ENCODE measurements around the gene GTF2E1. TPM values are rescaled to one million over a fixed set of nuclear protein-coding genes. Genes with fewer than 3 reads are reported as not detected.
A peak's percentile ranks its signal among the peaks of the same experiment; 100 is the strongest.
"Not testable (repeated sequence)": the region's sequence is repeated elsewhere in the genome, so short reads cannot be mapped to it uniquely, and the experiment has no call there.

Gene GTF2E1
- total RNA-seq = 11.2 TPM
- 10 to 100 TPM in 5 of 8 donors, 1 to 10 TPM in 3; 8.5 to 11.3 (median 10.2) TPM for polyA plus RNA-seq (ENCODE audit: insufficient read depth in 1 of 8, insufficient read length in 8 of 8, low replicate concordance in 1 of 8)
- long read RNA-seq, donor 1 = 0 reads
- long read RNA-seq, donor 2 = 0 reads
- long read RNA-seq, donor 3, partial matches to known transcripts = 0 of 1 reads
- long read RNA-seq, donor 3, other reads (novel, unspliced or antisense) = 0 of 1 reads
- long read RNA-seq, donor 4 = 0 reads
- long read RNA-seq, donor 5, transcript GTF2E1-201 (5 exons, 3,012 nt) = major isoform, 8 of 8 reads
- long read RNA-seq, donor 5, partial matches to known transcripts = 0 of 8 reads
- long read RNA-seq, donor 5, other reads (novel, unspliced or antisense) = 0 of 8 reads
- long read RNA-seq, donor 6, transcript GTF2E1-201 (5 exons, 3,012 nt) = major isoform, 7 of 8 reads
- long read RNA-seq, donor 6, partial matches to known transcripts = 0 of 8 reads
- long read RNA-seq, donor 6, other reads (novel, unspliced or antisense) = 0 of 8 reads
- long read RNA-seq, donor 7, partial matches to known transcripts = 0 of 3 reads
- long read RNA-seq, donor 7, other reads (novel, unspliced or antisense) = 0 of 3 reads
- long read RNA-seq, donor 8, partial matches to known transcripts = 0 of 1 reads
- long read RNA-seq, donor 8, other reads (novel, unspliced or antisense) = 0 of 1 reads
- long read RNA-seq, donor 9, partial matches to known transcripts = 0 of 1 reads
- long read RNA-seq, donor 9, other reads (novel, unspliced or antisense) = 0 of 1 reads
- long read RNA-seq, donor 10, partial matches to known transcripts = 0 of 4 reads
- long read RNA-seq, donor 10, other reads (novel, unspliced or antisense) = 0 of 4 reads
- long read RNA-seq, donor 11, partial matches to known transcripts = 0 of 2 reads
- long read RNA-seq, donor 11, other reads (novel, unspliced or antisense) = 0 of 2 reads

- WGBS (ENCODE audit: insufficient coverage) = under 1% methylated on average over 29 of the region's 39 CpGs
- peak; percentile 100 for DNase-seq
- peak within 1 kb of the TSS; percentile 100 for H3K27ac ChIP-seq (ENCODE audit: low read length)
- H3K36me3 ChIP-seq (ENCODE audit: control insufficient read depth, insufficient read depth, low read length) = peaks cover 6% of the 10 kb centered on the region
- H3K27me3 ChIP-seq (ENCODE audit: control insufficient read depth, insufficient read depth, low read length) = no peaks in the 10 kb centered on the region
- peaks cover 11% of the 10 kb centered on the region for H3K4me1 ChIP-seq (ENCODE audit: control insufficient read depth, insufficient read depth, low read length)
- H3K9me3 ChIP-seq (replicated peaks; ENCODE audit: control insufficient read depth, low read depth, low read length) = peaks cover 12% of the 10 kb centered on the region
- H3K4me3 ChIP-seq (ENCODE audit: low read length) = peak within 1 kb of the TSS; percentile 99
Measured at GRCh38 chr3:120742198-120742848, at the start of gene GTF2E1, which contains the start of gene RABL3. Gene GTF2E1, plus strand, starts transcription at chr3:120742744. Its CDS starts 7,809 bp downstream, at chr3:120750553. Gene RABL3, minus strand, starts transcription at chr3:120742516. Its CDS starts 9 bp downstream, at chr3:120742507.

GRCh38 chr3:120693439-120694171, 48.9 kb upstream of the GTF2E1 start:
- H3K9me3 ChIP-seq (replicated peaks; ENCODE audit: control insufficient read depth, low read depth, low read length) = no peaks in the 10 kb centered on the region
- H3K27ac ChIP-seq (ENCODE audit: low read length) = no peak overlapping the region
- WGBS (ENCODE audit: insufficient coverage) = no CpG with 5 or more reads among the region's 1 CpG
- no peak for DNase-seq
- no peaks in the 10 kb centered on the region for H3K27me3 ChIP-seq (ENCODE audit: control insufficient read depth, insufficient read depth, low read length)
- peaks cover 6% of the 10 kb centered on the region for H3K36me3 ChIP-seq (ENCODE audit: control insufficient read depth, insufficient read depth, low read length)
- no peaks in the 10 kb centered on the region for H3K4me1 ChIP-seq (ENCODE audit: control insufficient read depth, insufficient read depth, low read length)
- no peak overlapping the region for H3K4me3 ChIP-seq (ENCODE audit: low read length)

GRCh38 chr3:120699333-120699732, 43.2 kb upstream of the GTF2E1 start:
- 83% methylated on average over 1 of the region's 3 CpGs for WGBS (ENCODE audit: insufficient coverage)
- Histone ChIP-seq H3K4me1 (ENCODE audit: control insufficient read depth, insufficient read depth, low read length) (no peaks in the 10 kb centered on the region), H3K36me3 (ENCODE audit: control insufficient read depth, insufficient read depth, low read length) (peaks cover 6% of the 10 kb centered on the region), H3K27ac (ENCODE audit: low read length) (no peak overlapping the region), H3K9me3 (replicated peaks; ENCODE audit: control insufficient read depth, low read depth, low read length) (peaks cover 3% of the 10 kb centered on the region), H3K4me3 (ENCODE audit: low read length) (no peak overlapping the region), H3K27me3 (ENCODE audit: control insufficient read depth, insufficient read depth, low read length) (no peaks in the 10 kb centered on the region)
- DNase-seq = no peak

- Histone ChIP-seq H3K9me3 (replicated peaks; ENCODE audit: control insufficient read depth, low read depth, low read length) (peaks cover 3% of the 10 kb centered on the region), H3K4me1 (ENCODE audit: control insufficient read depth, insufficient read depth, low read length) (no peaks in the 10 kb centered on the region), H3K27me3 (ENCODE audit: control insufficient read depth, insufficient read depth, low read length) (no peaks in the 10 kb centered on the region), H3K27ac (ENCODE audit: low read length) (no peak overlapping the region), H3K4me3 (ENCODE audit: low read length) (no peak overlapping the region), H3K36me3 (ENCODE audit: control insufficient read depth, insufficient read depth, low read length) (peaks cover 3% of the 10 kb centered on the region)
- WGBS (ENCODE audit: insufficient coverage) = 87% methylated on average over 3 of the region's 5 CpGs
- no peak for DNase-seq
Measured at GRCh38 chr3:120705884-120706582, 36.5 kb upstream of the GTF2E1 start.

- DNase-seq = no peak
- H3K4me3 ChIP-seq (ENCODE audit: low read length) = no peak overlapping the region
- no peaks in the 10 kb centered on the region for H3K27me3 ChIP-seq (ENCODE audit: control insufficient read depth, insufficient read depth, low read length)
- peaks cover 3% of the 10 kb centered on the region for H3K36me3 ChIP-seq (ENCODE audit: control insufficient read depth, insufficient read depth, low read length)
- no peaks in the 10 kb centered on the region for H3K4me1 ChIP-seq (ENCODE audit: control insufficient read depth, insufficient read depth, low read length)
- peaks cover 3% of the 10 kb centered on the region for H3K9me3 ChIP-seq (replicated peaks; ENCODE audit: control insufficient read depth, low read depth, low read length)
- H3K27ac ChIP-seq (ENCODE audit: low read length) = no peak overlapping the region
Measured at GRCh38 chr3:120706950-120707349, 35.6 kb upstream of the GTF2E1 start.

- Histone ChIP-seq H3K36me3 (ENCODE audit: control insufficient read depth, insufficient read depth, low read length) (no peaks in the 10 kb centered on the region), H3K9me3 (replicated peaks; ENCODE audit: control insufficient read depth, low read depth, low read length) (no peaks in the 10 kb centered on the region), H3K4me1 (ENCODE audit: control insufficient read depth, insufficient read depth, low read length) (no peaks in the 10 kb centered on the region), H3K27ac (ENCODE audit: low read length) (no peak overlapping the region), H3K27me3 (ENCODE audit: control insufficient read depth, insufficient read depth, low read length) (no peaks in the 10 kb centered on the region), H3K4me3 (ENCODE audit: low read length) (no peak overlapping the region)
- no peak for DNase-seq
Measured at GRCh38 chr3:120708408-120708807, 34.1 kb upstream of the GTF2E1 start.

- no peak overlapping the region for H3K4me3 ChIP-seq (ENCODE audit: low read length)
- H3K9me3 ChIP-seq (replicated peaks; ENCODE audit: control insufficient read depth, low read depth, low read length) = no peaks in the 10 kb centered on the region
- H3K4me1 ChIP-seq (ENCODE audit: control insufficient read depth, insufficient read depth, low read length) = no peaks in the 10 kb centered on the region
- WGBS (ENCODE audit: insufficient coverage) = 82% methylated on average over 1 of the region's 1 CpG
- H3K27ac ChIP-seq (ENCODE audit: low read length) = no peak overlapping the region
- no peak for DNase-seq
- H3K27me3 ChIP-seq (ENCODE audit: control insufficient read depth, insufficient read depth, low read length) = no peaks in the 10 kb centered on the region
- H3K36me3 ChIP-seq (ENCODE audit: control insufficient read depth, insufficient read depth, low read length) = no peaks in the 10 kb centered on the region
Measured at GRCh38 chr3:120710369-120710768, 32.2 kb upstream of the GTF2E1 start.

GRCh38 chr3:120713262-120713661, 29.3 kb upstream of the GTF2E1 start:
- Histone ChIP-seq H3K4me3 (ENCODE audit: low read length) (no peak overlapping the region), H3K27me3 (ENCODE audit: control insufficient read depth, insufficient read depth, low read length) (no peaks in the 10 kb centered on the region), H3K9me3 (replicated peaks; ENCODE audit: control insufficient read depth, low read depth, low read length) (no peaks in the 10 kb centered on the region), H3K36me3 (ENCODE audit: control insufficient read depth, insufficient read depth, low read length) (no peaks in the 10 kb centered on the region), H3K27ac (ENCODE audit: low read length) (no peak overlapping the region), H3K4me1 (ENCODE audit: control insufficient read depth, insufficient read depth, low read length) (no peaks in the 10 kb centered on the region)
- DNase-seq = no peak

GRCh38 chr3:120719167-120719834, 23.2 kb upstream of the GTF2E1 start:
- not testable (repeated sequence) for H3K27me3 ChIP-seq (ENCODE audit: control insufficient read depth, insufficient read depth, low read length); H3K9me3 ChIP-seq (replicated peaks; ENCODE audit: control insufficient read depth, low read depth, low read length); H3K36me3 ChIP-seq (ENCODE audit: control insufficient read depth, insufficient read depth, low read length); H3K4me3 ChIP-seq (ENCODE audit: low read length); H3K4me1 ChIP-seq (ENCODE audit: control insufficient read depth, insufficient read depth, low read length); H3K27ac ChIP-seq (ENCODE audit: low read length); DNase-seq
- 70% methylated on average over 19 of the region's 20 CpGs for WGBS (ENCODE audit: insufficient coverage)

All from muscle of leg (tissue), 16 donors.